SU-DHL-6 (cell line): ENCODE measurements around the gene CDK6.

Experiments used
- H2AFZ ChIP-seq: fragments of 200-600 bp; sonication (generic); 2 replicates; pipeline ENCODE4 v1.6.1; 2014; ENCODE audit warnings: low read depth, mild to moderate bottlenecking, moderate library complexity, mixed read lengths, antibody characterized with exemption, low read length; ENCODE audit not compliant: severe bottlenecking
- H3F3A ChIP-seq: fragments of 200-600 bp; shearing (Covaris generic); 2 replicates; pipeline ENCODE4 v1.6.0; 2016; ENCODE audit warnings: antibody characterized with exemption, mild to moderate bottlenecking; ENCODE audit not compliant: insufficient read depth
- H3K27ac ChIP-seq: fragments of 200-600 bp; sonication (generic); 2 replicates; pipeline ENCODE4 v1.5.1; 2016; ENCODE audit warnings: low read depth, mild to moderate bottlenecking, low read length, moderate library complexity, mixed read lengths
- H3K27me3 ChIP-seq: fragments of 200-600 bp; sonication (generic), shearing (Covaris generic); 2 replicates; pipeline ENCODE4 v1.6.0; 2014; ENCODE audit warnings: mild to moderate bottlenecking, low read length
- H3K36me3 ChIP-seq: fragments of 200-600 bp; sonication (generic); 2 replicates; pipeline ENCODE4 v1.6.1; 2014; ENCODE audit warnings: mild to moderate bottlenecking, low read length, mixed read lengths
- H3K4me2 ChIP-seq: fragments of 300-600, 200-600 bp; shearing (Covaris generic), sonication (generic); 2 replicates; pipeline ENCODE4 v1.6.0; 2014; ENCODE audit warnings: low read length, low read depth, mild to moderate bottlenecking; ENCODE audit not compliant: poor library complexity, severe bottlenecking
- H3K4me3 ChIP-seq: fragments of 200-600 bp; sonication (generic); 2 replicates; pipeline ENCODE4 v1.5.1; 2014; ENCODE audit warnings: antibody characterized with exemption, low read length, mild to moderate bottlenecking, mixed read lengths; ENCODE audit not compliant: insufficient read depth, poor library complexity, severe bottlenecking
- H3K79me2 ChIP-seq: fragments of 200-600 bp; sonication (generic); 2 replicates; pipeline ENCODE4 v1.6.1; 2014; ENCODE audit warnings: mild to moderate bottlenecking, low read length, moderate library complexity; ENCODE audit not compliant: insufficient read depth
- H3K9ac ChIP-seq: fragments of 200-600 bp; sonication (generic); 2 replicates; pipeline ENCODE4 v1.7.0; 2014; ENCODE audit warnings: mild to moderate bottlenecking, low read length
- H3K9me2 ChIP-seq: fragments of 200-600 bp; sonication (generic); replicated peaks from 2 replicates; pipeline ENCODE4 v1.6.1; 2014; ENCODE audit warnings: low read length; ENCODE audit not compliant: insufficient read depth
- H3K9me3 ChIP-seq: fragments of 200-600 bp; sonication (generic); 2 replicates; pipeline ENCODE4 v1.6.1; 2014; ENCODE audit warnings: low read length, mixed read lengths; ENCODE audit not compliant: insufficient read depth
- H4K20me1 ChIP-seq: fragments of 200-600 bp; sonication (generic); 2 replicates; pipeline ENCODE4 v1.6.1; 2014; ENCODE audit warnings: low read depth, mild to moderate bottlenecking, antibody characterized with exemption, low read length, moderate library complexity, mixed read lengths
- CTCF ChIP-seq: fragments of 200-600 bp; sonication (generic); IDR thresholded peaks from one replicate; pipeline ENCODE4 v1.5.1; 2017; ENCODE audit warnings: antibody characterized with exemption, mild to moderate bottlenecking, low read length, moderate library complexity; ENCODE audit not compliant: insufficient read depth, poor library complexity, severe bottlenecking
- EZH2phosphoT487 ChIP-seq: fragments of 200-600 bp; sonication (generic), shearing (Covaris generic); conservative IDR thresholded peaks from 2 replicates; pipeline ENCODE4 v1.6.1; 2018; ENCODE audit warnings: mild to moderate bottlenecking, antibody characterized with exemption, low read length, moderate library complexity, mixed read lengths

Gene CDK6

GRCh38 chr7:92783260-92784201 is 52.8 kb downstream of the CDK6 start:
- TF ChIP-seq EZH2phosphoT487: no peak
- TF ChIP-seq CTCF: no peak
- H3K4me2 ChIP-seq: no peak overlapping the region
- H4K20me1 ChIP-seq: no peaks in the 10 kb centered on the region
- H3F3A ChIP-seq: no peaks in the 10 kb centered on the region
- no peaks in the 10 kb centered on the region for H3K9me2 ChIP-seq
- no peak overlapping the region for H3K4me3 ChIP-seq
- H3K27me3 ChIP-seq: no peaks in the 10 kb centered on the region
- peaks cover 45% of the 10 kb centered on the region for H3K79me2 ChIP-seq
- no peak overlapping the region for H3K9ac ChIP-seq
- H2AFZ ChIP-seq: no peak overlapping the region
- peaks cover 6% of the 10 kb centered on the region; the same call in 1 of the 2 replicates for H3K36me3 ChIP-seq
- H3K9me3 ChIP-seq: peaks cover 2% of the 10 kb centered on the region; the same call in 1 of the 2 replicates
- H3K27ac ChIP-seq: no peak overlapping the region

- no peaks in the 10 kb centered on the region for H4K20me1 ChIP-seq
- no peak overlapping the region for H3K27ac ChIP-seq
- no peaks in the 10 kb centered on the region for H3K9me2 ChIP-seq
- no peak overlapping the region for H3K9ac ChIP-seq
- H3K79me2 ChIP-seq: peaks cover 45% of the 10 kb centered on the region
- no peak overlapping the region for H3K4me2 ChIP-seq
- H3F3A ChIP-seq: no peaks in the 10 kb centered on the region
- H3K4me3 ChIP-seq: no peak overlapping the region
- H2AFZ ChIP-seq: no peak overlapping the region
- H3K36me3 ChIP-seq: peaks cover 5% of the 10 kb centered on the region
- TF ChIP-seq EZH2phosphoT487 (no peak), CTCF (no peak)
- H3K27me3 ChIP-seq: no peaks in the 10 kb centered on the region
- H3K9me3 ChIP-seq: no peaks in the 10 kb centered on the region
Measured at GRCh38 chr7:92782855-92783254, 53.5 kb downstream of the CDK6 start.

GRCh38 chr7:92782236-92782635 is 54.1 kb downstream of the CDK6 start:
- H3K9me2 ChIP-seq: no peaks in the 10 kb centered on the region
- no peak overlapping the region for H3K4me3 ChIP-seq
- no peak overlapping the region for H3K9ac ChIP-seq
- no peaks in the 10 kb centered on the region for H3K9me3 ChIP-seq
- H3K27ac ChIP-seq: no peak overlapping the region
- no peak overlapping the region for H3K4me2 ChIP-seq
- H2AFZ ChIP-seq: no peak overlapping the region
- H3F3A ChIP-seq: no peaks in the 10 kb centered on the region
- H4K20me1 ChIP-seq: no peaks in the 10 kb centered on the region
- no peaks in the 10 kb centered on the region for H3K27me3 ChIP-seq
- H3K79me2 ChIP-seq: peaks cover 41% of the 10 kb centered on the region
- peaks cover 5% of the 10 kb centered on the region; the same call in 1 of the 2 replicates for H3K36me3 ChIP-seq
- no peak for TF ChIP-seq EZH2phosphoT487
- no peak for TF ChIP-seq CTCF
